ENCODE results near the gene LRTM2.

DNA sequence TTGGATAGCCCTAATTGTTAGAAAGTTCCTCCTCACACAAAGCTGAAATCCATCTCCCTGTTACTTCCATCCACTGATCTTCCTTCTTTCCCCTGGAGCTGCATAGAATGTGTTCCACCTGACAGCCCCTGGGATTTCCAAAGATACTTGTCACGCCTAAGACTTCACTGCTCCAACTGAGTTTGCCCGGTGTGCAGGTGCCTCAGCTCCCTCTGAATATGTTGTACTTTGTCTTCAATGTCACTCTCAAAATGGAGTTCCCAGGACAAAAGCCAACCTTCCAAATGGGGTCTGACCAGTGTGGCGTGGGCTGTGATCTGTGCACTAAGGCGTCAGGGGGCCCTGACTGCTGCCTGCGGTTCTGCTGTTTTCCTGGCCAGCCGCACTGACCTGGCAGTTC lies 55.2 kb downstream of the LRTM2 start:
- TF ChIP-seq CTCF (conservative IDR thresholded peaks at IDR 0.05; ENCODE audit: low read length): no peak
- TF ChIP-seq EZH2phosphoT487 (IDR thresholded peaks at IDR 0.05; ENCODE audit: borderline replicate concordance, low read depth, low read length): no peak
